ENCODE data around the gene AP3S2.
"Not testable (repeated sequence)": the region's sequence is repeated elsewhere in the genome, so short reads cannot be mapped to it uniquely, and the experiment has no call there.

DNA sequence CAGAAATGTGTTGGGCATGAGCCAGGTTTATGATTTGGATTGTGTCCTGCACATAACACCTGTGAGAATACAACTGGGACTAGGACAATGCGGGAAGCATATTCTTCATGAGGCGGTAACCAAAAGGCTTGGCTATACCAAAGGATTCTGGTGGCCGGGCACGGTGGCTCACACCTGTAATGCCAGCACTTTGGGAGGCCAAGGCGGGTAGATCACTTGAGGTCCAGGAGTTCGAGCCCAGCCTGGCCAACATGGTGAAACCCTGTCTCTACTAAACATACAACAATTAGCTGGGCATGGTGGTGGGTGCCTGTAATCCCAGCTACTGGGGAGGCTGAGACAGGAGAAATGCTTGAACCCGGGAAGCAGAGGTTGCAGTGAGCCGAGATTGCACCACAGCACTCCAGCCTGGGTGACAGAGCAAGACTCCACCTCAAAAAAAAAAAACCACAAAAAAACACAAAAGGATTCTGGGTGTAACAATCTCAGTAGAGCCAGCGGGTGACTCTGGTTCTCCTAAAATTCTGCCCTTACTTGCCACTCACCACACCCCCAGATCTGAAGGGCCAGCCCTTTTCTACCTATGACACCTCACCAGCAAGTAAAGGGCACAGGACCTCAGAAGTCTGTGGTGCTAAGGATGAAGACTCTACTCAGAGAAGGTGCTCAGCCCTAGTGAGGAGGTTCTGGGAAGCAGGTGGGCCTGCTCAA, 59.2 kb downstream of the AP3S2 start:
- TF ChIP-seq POLR2A (IDR thresholded peaks at IDR 0.05; ENCODE audit: low read depth, low read length); RFX5 (IDR thresholded peaks at IDR 0.05; ENCODE audit: low read depth, low read length); NFE2L2 (IDR thresholded peaks at IDR 0.05; ENCODE audit: low read depth, low read length); MAFK (IDR thresholded peaks at IDR 0.05; ENCODE audit: low read depth, low read length); MXI1 (IDR thresholded peaks at IDR 0.05; ENCODE audit: borderline replicate concordance, low read depth, low read length); SMC3 (IDR thresholded peaks at IDR 0.05; ENCODE audit: low read depth, low read length); FOS (IDR thresholded peaks at IDR 0.05; ENCODE audit: low read depth, low read length); RAD21 (IDR thresholded peaks at IDR 0.05; ENCODE audit: low read length); BHLHE40 (IDR thresholded peaks at IDR 0.05; ENCODE audit: low read depth, low read length): not testable (repeated sequence)
- TF ChIP-seq, protein P1, sequence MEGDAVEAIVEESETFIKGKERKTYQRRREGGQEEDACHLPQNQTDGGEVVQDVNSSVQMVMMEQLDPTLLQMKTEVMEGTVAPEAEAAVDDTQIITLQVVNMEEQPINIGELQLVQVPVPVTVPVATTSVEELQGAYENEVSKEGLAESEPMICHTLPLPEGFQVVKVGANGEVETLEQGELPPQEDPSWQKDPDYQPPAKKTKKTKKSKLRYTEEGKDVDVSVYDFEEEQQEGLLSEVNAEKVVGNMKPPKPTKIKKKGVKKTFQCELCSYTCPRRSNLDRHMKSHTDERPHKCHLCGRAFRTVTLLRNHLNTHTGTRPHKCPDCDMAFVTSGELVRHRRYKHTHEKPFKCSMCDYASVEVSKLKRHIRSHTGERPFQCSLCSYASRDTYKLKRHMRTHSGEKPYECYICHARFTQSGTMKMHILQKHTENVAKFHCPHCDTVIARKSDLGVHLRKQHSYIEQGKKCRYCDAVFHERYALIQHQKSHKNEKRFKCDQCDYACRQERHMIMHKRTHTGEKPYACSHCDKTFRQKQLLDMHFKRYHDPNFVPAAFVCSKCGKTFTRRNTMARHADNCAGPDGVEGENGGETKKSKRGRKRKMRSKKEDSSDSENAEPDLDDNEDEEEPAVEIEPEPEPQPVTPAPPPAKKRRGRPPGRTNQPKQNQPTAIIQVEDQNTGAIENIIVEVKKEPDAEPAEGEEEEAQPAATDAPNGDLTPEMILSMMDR (conservative IDR thresholded peaks at IDR 0.05; ENCODE audit: low read depth, low read length): not testable (repeated sequence)
- TF ChIP-seq, protein P2, sequence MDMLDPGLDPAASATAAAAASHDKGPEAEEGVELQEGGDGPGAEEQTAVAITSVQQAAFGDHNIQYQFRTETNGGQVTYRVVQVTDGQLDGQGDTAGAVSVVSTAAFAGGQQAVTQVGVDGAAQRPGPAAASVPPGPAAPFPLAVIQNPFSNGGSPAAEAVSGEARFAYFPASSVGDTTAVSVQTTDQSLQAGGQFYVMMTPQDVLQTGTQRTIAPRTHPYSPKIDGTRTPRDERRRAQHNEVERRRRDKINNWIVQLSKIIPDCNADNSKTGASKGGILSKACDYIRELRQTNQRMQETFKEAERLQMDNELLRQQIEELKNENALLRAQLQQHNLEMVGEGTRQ (IDR thresholded peaks at IDR 0.05; ENCODE audit: low read depth, low read length): not testable (repeated sequence)
- TF ChIP-seq, protein P3, sequence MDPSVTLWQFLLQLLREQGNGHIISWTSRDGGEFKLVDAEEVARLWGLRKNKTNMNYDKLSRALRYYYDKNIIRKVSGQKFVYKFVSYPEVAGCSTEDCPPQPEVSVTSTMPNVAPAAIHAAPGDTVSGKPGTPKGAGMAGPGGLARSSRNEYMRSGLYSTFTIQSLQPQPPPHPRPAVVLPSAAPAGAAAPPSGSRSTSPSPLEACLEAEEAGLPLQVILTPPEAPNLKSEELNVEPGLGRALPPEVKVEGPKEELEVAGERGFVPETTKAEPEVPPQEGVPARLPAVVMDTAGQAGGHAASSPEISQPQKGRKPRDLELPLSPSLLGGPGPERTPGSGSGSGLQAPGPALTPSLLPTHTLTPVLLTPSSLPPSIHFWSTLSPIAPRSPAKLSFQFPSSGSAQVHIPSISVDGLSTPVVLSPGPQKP (IDR thresholded peaks at IDR 0.05; ENCODE audit: borderline replicate concordance, low read depth, low read length): not testable (repeated sequence)
